ENCODE measurements around the gene SGMS1. TPM values are rescaled to one million over a fixed set of nuclear protein-coding genes. Genes with fewer than 3 reads are reported as not detected.

Gene SGMS1
- polyA plus RNA-seq, 1 experiment: 21.1 TPM

GRCh38 chr10:50526185-50526584, 97.6 kb downstream of the SGMS1 start:
- no peak for DNase-seq (ENCODE audit: low read depth)
- ChIA-PET CTCF (interaction anchor here (0.9 kb wide), 1 partner anchor 9 kb away, joined by 3 read pairs; no protein-coding TSS in a partner anchor), POLR2A (no interaction called here)
- TF ChIP-seq CTCF (IDR thresholded peaks at IDR 0.05; ENCODE audit: insufficient read depth, low read depth, low read length): no peak
- no peaks in the 10 kb centered on the region for H3K36me3 ChIP-seq (ENCODE audit: control insufficient read depth, insufficient read depth, low read length)
- H3K27me3 ChIP-seq (ENCODE audit: control insufficient read depth, insufficient read depth, low read length): no peaks in the 10 kb centered on the region
- no peak overlapping the region for H3K4me3 ChIP-seq (ENCODE audit: low read depth, low read length)

- Histone ChIP-seq H3K4me3 (ENCODE audit: low read depth, low read length) (no peak overlapping the region), H3K27me3 (ENCODE audit: control insufficient read depth, insufficient read depth, low read length) (no peaks in the 10 kb centered on the region), H3K36me3 (ENCODE audit: control insufficient read depth, insufficient read depth, low read length) (no peaks in the 10 kb centered on the region; the same call in 1 of the 2 replicates)
- POLR2A ChIA-PET: no interaction called here
- DNase-seq (ENCODE audit: low read depth): no peak
- CTCF ChIA-PET: interaction anchor here (0.7 kb wide), 1 partner anchor 16 kb away, joined by 3 read pairs; no protein-coding TSS in a partner anchor
- no peak for TF ChIP-seq CTCF (IDR thresholded peaks at IDR 0.05; ENCODE audit: insufficient read depth, low read depth, low read length)
Measured at GRCh38 chr10:50523357-50523756, 100.4 kb downstream of the SGMS1 start.

GRCh38 chr10:50522908-50523307, 100.8 kb downstream of the SGMS1 start:
- ChIA-PET CTCF (interaction anchor here (0.7 kb wide), 1 partner anchor 16 kb away, joined by 3 read pairs; no protein-coding TSS in a partner anchor), POLR2A (no interaction called here)
- Histone ChIP-seq H3K27me3 (ENCODE audit: control insufficient read depth, insufficient read depth, low read length) (no peaks in the 10 kb centered on the region), H3K4me3 (ENCODE audit: low read depth, low read length) (no peak overlapping the region), H3K36me3 (ENCODE audit: control insufficient read depth, insufficient read depth, low read length) (no peaks in the 10 kb centered on the region; the same call in 1 of the 2 replicates)
- no peak for DNase-seq (ENCODE audit: low read depth)
- no peak for TF ChIP-seq CTCF (IDR thresholded peaks at IDR 0.05; ENCODE audit: insufficient read depth, low read depth, low read length)

GRCh38 chr10:50520115-50520514, 103.6 kb downstream of the SGMS1 start:
- ChIA-PET CTCF (no interaction called here), POLR2A (no interaction called here)
- DNase-seq (ENCODE audit: low read depth): no peak
- H3K4me3 ChIP-seq (ENCODE audit: low read depth, low read length): no peak overlapping the region
- no peaks in the 10 kb centered on the region; the same call in 1 of the 2 replicates for H3K36me3 ChIP-seq (ENCODE audit: control insufficient read depth, insufficient read depth, low read length)
- no peaks in the 10 kb centered on the region for H3K27me3 ChIP-seq (ENCODE audit: control insufficient read depth, insufficient read depth, low read length)
- TF ChIP-seq CTCF (IDR thresholded peaks at IDR 0.05; ENCODE audit: insufficient read depth, low read depth, low read length): no peak

- TF ChIP-seq CTCF (IDR thresholded peaks at IDR 0.05; ENCODE audit: insufficient read depth, low read depth, low read length): no peak
- no peak overlapping the region for H3K4me3 ChIP-seq (ENCODE audit: low read depth, low read length)
- POLR2A ChIA-PET: no interaction called here
- DNase-seq (ENCODE audit: low read depth): no peak
- no peaks in the 10 kb centered on the region; the same call in 1 of the 2 replicates for H3K36me3 ChIP-seq (ENCODE audit: control insufficient read depth, insufficient read depth, low read length)
- CTCF ChIA-PET: interaction anchor here (1.2 kb wide), 1 partner anchor 9 kb away, joined by 3 read pairs; no protein-coding TSS in a partner anchor
- H3K27me3 ChIP-seq (ENCODE audit: control insufficient read depth, insufficient read depth, low read length): no peaks in the 10 kb centered on the region
Measured at GRCh38 chr10:50517626-50518025, 106.1 kb downstream of the SGMS1 start.
